GM15510 (cell line): ENCODE measurements around the gene PXMP2.
A peak's percentile ranks its signal among the peaks of the same experiment; 100 is the strongest.

ENCODE experiments used
- POLR2A ChIP-seq: IDR thresholded peaks from 3 replicates; pipeline ENCODE4 v1.6.1; 2011; ENCODE audit warnings: borderline replicate concordance; ENCODE audit not compliant: insufficient read length; ENCODE audit errors: extremely low read depth

Gene PXMP2

DNA sequence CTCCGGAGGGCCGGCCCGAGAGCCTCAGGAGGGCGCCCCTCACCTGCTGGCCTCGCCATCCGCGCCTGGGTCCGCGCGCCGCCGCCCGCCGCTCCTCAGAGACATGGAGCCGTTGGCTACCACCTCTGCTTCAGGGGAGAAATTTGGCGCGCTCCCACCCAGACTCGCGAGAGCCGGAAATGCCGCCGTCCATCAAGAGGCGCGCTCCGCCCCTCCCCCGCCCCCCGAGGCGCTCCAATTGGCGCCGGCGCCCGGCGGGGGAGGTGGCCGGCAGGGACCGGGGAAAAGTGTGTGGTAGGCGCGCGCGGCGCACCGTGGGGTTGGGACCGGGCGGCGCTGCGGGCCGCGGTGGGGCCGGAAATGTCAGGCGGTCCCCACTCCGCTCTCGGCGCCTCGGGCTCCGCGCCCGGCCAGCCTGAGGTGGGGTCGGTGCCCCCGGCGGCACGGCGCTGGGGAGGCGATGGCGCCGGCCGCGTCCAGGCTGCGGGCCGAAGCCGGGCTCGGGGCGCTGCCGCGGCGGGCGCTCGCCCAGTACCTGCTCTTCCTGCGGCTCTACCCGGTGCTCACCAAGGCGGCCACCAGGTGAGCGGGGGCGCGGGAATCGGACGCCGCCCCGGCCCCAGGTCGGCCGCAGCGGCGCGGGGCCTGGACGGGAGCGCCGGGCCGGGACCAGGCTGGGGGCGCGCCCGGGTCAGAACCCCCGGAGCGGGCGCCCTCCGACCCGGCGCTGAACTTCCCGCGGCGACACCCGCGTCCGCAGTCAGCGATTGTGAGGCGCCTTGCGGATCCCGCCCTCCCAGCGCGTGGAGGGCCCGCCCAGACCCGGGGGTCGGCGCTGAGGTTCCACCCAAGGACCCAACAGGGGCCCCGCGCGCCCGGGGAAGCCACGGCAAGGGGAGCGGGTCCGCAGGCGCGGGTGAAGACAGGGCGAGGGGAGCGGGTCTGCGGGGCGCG lies at the start of gene PXMP2, which contains the start of gene POLE:
Gene PXMP2 (plus strand): TSS at position 377 of the 954 bp plus-strand sequence. CDS start 84 bp downstream, at position 461.
Gene POLE (minus strand): TSS at position 132 of the 954 bp plus-strand sequence. CDS start 27 bp downstream, at position 105.
- peak; percentile 79 for TF ChIP-seq POLR2A

DNA sequence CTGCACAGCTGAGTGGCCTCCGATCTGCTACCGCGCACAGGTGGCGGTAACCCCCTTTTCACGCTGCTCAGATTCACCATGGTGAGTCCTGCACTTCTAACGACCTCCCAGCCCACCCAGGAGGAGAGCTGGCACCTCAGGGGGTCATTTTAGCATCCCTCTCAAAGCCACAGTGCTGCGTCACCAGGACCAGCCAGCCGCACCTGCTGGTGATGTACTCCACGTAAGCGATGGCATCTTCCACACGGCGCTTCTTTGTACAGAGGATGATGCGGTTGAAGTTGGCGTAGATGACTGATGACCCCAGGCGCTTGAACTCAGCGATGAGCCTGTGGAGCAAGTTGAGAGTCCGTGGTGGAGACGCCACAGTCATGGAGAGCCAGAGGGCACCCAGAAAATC lies 49.6 kb upstream of the PXMP2 start:
- TF ChIP-seq POLR2A: no peak

GRCh38 chr12:132638541-132639408 lies 48.6 kb upstream of the PXMP2 start:
- no peak for TF ChIP-seq POLR2A

DNA sequence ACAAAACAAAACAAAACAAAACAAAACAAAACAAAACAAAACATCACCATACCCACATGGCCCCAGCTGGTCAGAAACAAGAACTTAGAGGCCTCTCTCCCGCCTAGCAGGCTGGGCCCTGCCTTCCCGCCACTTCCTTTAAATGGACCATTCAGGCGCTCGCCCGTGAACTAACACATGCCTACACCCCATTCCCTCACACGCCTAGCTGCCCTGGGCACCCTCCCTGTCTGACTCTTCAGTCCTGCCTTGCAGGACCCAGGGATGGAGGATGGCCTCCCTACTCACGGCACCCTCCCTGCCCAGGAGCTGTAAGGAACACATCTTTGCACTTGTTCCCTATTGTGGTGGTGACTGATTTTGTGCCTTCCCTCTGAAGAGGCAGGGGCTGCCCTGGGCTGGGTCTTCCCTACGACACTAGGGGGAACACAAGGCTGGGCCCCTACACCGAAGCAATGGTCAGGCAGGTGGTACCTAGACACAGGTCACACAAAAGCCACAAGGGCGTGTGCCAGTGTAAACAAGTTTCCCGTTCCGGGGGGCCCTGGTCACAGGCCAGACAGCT lies 47.3 kb upstream of the PXMP2 start:
- no peak for TF ChIP-seq POLR2A

GRCh38 chr12:132640936-132641335 lies 46.5 kb upstream of the PXMP2 start:
- TF ChIP-seq POLR2A: no peak

DNA sequence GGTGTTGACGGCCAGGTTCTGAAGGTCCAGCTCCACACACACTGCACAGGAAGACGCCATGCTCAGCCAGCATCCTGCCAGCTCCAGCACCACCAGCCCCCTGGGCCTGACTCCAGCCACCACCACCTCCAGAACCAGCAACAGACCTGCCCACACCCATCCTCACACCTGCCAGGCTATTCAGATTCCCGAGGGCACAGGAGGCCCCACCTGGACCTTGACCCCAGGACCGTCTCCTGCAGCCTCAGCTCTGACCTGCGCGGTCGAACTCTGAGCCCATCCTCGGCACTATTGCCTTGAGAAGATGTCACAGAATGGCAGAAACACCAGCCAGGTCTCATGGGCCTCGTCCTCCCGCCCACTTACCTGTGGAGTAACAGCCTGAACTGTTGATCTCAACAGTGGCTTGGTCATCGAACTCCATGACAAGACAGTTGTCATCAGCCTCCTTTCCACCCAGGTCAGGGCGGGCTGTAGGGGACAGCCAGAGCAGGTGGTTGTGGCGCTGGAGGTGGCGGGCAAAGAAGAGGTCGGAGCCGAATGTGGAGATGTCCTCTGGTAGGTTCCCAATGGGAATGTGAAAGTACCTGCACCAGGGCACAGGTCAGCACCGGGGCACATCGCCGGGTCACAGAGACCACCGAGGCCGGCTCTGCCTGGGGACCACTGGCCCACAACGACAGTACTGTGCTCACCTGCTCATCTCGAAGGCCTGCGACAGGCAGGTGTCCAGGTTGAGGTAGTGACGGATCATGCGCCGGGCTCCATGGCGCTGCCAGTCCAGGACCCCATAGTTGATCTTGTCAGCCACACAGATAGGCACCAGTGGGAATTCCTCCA lies 45.4 kb upstream of the PXMP2 start:
- TF ChIP-seq POLR2A: no peak

GRCh38 chr12:132642846-132643835 lies 44.2 kb upstream of the PXMP2 start:
- no peak for TF ChIP-seq POLR2A

DNA sequence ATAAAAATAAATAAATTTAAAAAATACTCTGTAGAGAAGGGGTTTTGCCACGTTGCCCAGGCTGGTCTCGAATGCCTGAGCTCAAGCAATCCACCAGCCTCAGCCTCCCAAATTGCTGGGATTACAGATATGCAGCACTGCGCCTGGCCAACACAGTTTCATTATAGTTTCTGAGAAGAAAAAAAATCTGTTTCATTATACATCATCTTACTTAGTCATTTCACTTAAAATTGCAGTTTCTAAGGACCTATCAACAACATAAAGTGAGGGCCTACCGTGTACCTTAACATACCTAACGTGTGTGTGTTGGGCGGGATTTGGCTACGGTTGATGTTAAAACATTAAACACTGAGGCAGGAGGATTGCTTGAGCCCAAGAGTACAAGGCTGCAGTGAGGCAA lies 40.5 kb upstream of the PXMP2 start:
- no peak for TF ChIP-seq POLR2A

DNA sequence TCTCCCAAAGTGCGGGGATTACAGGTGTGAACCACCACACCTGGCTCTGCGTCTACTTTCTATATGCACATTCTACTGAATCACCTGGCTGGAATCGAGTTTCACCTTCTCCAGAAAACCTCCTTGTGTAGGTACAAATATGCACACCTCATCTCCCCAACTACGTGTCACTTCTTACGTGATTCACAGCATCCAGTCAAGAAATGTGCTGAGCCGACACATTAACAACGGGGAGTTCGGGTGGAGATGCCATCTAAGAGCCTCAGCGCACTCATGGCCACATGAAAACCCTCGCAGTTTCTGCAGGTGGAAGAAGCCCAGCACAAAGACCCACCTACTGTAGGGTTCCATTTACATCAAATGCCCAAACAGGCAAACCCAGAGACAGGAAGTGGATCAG lies 39.5 kb upstream of the PXMP2 start:
- TF ChIP-seq POLR2A: no peak

DNA sequence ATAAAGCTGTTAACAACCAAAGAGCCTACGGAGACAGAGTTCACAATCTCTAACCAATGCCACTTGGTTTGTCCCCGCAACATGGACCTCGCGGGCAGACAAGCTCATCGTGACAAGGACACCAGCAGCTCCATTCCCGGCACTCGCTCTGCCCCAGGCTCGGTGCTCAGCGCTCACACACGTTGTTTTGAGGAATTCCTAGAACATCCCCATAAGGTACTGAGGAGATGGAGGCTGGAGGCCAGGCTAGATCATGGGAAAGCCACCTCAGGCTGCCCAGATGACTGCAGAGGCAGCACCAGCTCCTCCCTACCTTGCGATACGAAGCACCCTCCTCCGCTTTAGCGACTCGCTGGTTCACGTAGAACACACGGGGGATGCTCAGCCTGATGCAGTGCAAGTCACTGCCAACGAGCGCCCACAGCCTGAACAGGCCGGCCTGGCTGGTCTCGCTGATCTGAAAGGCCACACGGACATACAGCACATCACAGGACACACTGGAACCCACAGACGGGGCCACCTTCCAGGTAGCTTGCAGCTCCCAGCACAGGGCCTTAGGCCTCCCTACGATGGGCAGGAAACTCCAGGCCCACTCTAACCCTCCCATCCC lies 38.7 kb upstream of the PXMP2 start:
- TF ChIP-seq POLR2A: no peak

GRCh38 chr12:132649226-132649945 lies 38.0 kb upstream of the PXMP2 start:
- no peak for TF ChIP-seq POLR2A
